Skeletal muscle satellite cell (primary cell): Measurements from ENCODE around the gene DGKQ.
"Not testable (repeated sequence)": the region's sequence is repeated elsewhere in the genome, so short reads cannot be mapped to it uniquely, and the experiment has no call there.

Experiments used
- H3K27me3 ChIP-seq: 2 replicates; pipeline ENCODE4 v1.7.0; 2013; ENCODE audit warnings: low read length; ENCODE audit not compliant: control insufficient read depth, insufficient read depth
- H3K36me3 ChIP-seq: 2 replicates; pipeline ENCODE4 v1.7.0; 2013; ENCODE audit warnings: mild to moderate bottlenecking, control low read depth, low read length; ENCODE audit not compliant: insufficient read depth
- H3K4me1 ChIP-seq: 2 replicates; pipeline ENCODE4 v1.7.0; 2013; ENCODE audit warnings: low read length; ENCODE audit not compliant: control insufficient read depth, insufficient read depth
- H3K4me2 ChIP-seq: 2 replicates; pipeline ENCODE4 v1.7.0; 2013; ENCODE audit warnings: mild to moderate bottlenecking, low read length
- H3K4me3 ChIP-seq: 2 replicates; pipeline ENCODE4 v1.7.0; 2013; ENCODE audit warnings: low read length
- H3K9ac ChIP-seq: 2 replicates; pipeline ENCODE4 v1.7.0; 2013; ENCODE audit warnings: mild to moderate bottlenecking, low read depth, low read length, moderate library complexity
- H3K9me3 ChIP-seq: replicated peaks from 2 replicates; pipeline ENCODE4 v1.7.0; 2013; ENCODE audit warnings: mild to moderate bottlenecking, control low read depth, low read length

The DGKQ gene

DNA sequence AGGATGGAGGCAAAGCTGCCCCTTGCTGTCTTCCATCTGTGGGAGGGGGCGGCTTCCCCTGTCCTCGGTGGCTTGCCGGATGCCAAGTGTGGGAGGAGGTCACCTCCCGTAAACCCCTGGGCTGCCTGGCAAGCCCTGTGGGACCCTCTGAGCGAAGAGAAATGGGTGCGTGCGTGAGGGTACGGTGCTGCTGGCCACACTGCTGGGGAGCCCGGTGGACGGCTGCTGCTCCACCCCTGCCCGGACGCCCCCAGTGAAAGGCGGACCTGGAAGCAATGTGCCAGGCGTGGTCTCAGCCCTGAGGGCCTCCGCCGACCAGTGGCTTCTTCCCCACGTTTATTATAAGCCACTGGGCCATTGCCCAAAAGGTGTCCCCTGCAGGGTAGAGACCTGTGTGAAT, 8.9 kb upstream of the DGKQ start:
- H3K4me3 ChIP-seq, result no peak overlapping the region
- H3K36me3 ChIP-seq, result no peaks in the 10 kb centered on the region
- no peaks in the 10 kb centered on the region for H3K27me3 ChIP-seq
- H3K4me1 ChIP-seq, result peaks cover 21% of the 10 kb centered on the region
- H3K4me2 ChIP-seq, result no peak overlapping the region
- no peaks in the 10 kb centered on the region for H3K9me3 ChIP-seq
- H3K9ac ChIP-seq, result no peak overlapping the region

DNA sequence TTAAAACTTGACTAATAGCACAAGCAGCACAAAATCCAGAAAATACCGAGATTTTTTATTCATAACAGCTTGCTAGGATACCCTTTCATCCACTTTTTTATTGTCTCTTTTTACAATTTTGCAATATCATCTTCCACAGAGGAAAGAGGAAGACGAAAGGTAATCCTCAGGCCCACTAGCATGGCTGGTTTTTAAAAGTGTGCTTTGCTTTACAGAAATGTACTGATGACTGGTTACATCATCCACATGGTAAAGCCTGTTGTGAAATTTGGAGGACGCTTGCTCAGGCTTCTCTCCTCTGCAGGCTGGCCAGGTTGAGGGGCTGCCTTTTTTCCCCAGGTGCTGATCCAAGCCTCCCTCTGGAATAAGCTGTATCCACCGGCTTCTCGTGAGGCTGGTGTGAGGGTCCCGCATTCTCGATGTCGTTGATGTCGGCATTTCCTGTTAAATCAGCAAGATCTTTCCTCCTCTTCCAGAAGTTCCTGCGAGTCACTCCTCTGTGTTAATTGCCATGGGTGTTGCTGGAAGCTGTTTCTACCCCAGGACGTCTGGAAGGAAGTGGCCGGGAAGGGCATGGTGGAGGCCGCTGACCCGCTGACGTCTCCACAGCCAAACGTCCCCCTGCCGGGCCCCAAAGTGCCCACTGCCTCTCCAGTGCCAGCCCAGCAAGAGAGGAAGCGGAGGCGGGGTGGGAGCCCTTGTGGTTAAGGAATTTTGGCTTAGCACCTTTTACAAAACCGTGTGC, 5.8 kb upstream of the DGKQ start:
- no peak overlapping the region for H3K9ac ChIP-seq
- peaks cover 9% of the 10 kb centered on the region for H3K4me1 ChIP-seq
- H3K4me3 ChIP-seq, result no peak overlapping the region
- no peaks in the 10 kb centered on the region for H3K27me3 ChIP-seq
- no peaks in the 10 kb centered on the region for H3K9me3 ChIP-seq
- peak overlapping the region; percentile 34 for H3K4me2 ChIP-seq
- H3K36me3 ChIP-seq, result no peaks in the 10 kb centered on the region

DNA sequence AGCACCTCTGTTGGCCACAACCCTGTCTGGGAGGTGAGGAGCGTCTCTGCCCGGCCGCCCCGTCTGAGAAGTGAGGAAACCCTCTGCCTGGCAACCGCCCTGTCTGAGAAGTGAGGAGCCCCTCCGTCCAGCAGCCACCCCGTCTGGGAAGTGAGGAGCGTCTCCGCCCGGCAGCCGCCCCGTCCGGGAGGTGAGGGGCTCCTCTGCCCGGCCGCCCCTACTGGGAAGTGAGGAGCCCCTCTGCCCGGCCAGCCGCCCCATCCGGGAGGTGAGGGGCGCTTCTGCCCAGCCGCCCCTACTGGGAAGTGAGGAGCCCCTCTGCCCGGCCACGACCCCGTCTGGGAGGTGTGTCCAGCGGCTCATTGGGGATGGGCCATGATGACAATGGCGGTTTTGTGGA, 2.6 kb upstream of the DGKQ start:
- H3K4me2 ChIP-seq, H3K36me3 ChIP-seq, H3K9me3 ChIP-seq, H3K4me3 ChIP-seq, H3K9ac ChIP-seq, H3K27me3 ChIP-seq: not testable (repeated sequence)
- H3K4me1 ChIP-seq, result peaks cover 27% of the 10 kb centered on the region

DNA sequence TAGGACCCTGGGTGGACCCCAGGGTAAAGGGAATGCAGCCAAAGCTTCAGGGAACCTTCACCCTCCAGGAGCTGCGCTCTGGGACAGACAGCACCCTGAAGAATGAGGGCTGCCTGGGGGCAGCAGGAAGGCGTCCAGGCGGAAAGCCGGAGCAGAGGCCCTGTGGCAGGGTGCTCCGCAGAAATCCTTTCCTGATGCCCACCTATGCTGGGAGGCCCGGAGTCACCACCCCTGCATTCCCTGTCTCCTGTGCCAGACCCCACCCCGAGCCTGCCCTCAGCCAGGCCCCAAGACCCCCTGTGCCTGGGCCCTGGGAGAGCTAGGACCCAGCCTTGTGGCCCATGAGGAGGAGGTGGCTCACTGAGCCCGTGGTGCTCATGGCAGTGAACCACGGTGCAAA, 1.3 kb upstream of the DGKQ start:
- H3K9me3 ChIP-seq, result no peaks in the 10 kb centered on the region
- peaks cover 27% of the 10 kb centered on the region for H3K4me1 ChIP-seq
- H3K9ac ChIP-seq, result no peak overlapping the region

DNA sequence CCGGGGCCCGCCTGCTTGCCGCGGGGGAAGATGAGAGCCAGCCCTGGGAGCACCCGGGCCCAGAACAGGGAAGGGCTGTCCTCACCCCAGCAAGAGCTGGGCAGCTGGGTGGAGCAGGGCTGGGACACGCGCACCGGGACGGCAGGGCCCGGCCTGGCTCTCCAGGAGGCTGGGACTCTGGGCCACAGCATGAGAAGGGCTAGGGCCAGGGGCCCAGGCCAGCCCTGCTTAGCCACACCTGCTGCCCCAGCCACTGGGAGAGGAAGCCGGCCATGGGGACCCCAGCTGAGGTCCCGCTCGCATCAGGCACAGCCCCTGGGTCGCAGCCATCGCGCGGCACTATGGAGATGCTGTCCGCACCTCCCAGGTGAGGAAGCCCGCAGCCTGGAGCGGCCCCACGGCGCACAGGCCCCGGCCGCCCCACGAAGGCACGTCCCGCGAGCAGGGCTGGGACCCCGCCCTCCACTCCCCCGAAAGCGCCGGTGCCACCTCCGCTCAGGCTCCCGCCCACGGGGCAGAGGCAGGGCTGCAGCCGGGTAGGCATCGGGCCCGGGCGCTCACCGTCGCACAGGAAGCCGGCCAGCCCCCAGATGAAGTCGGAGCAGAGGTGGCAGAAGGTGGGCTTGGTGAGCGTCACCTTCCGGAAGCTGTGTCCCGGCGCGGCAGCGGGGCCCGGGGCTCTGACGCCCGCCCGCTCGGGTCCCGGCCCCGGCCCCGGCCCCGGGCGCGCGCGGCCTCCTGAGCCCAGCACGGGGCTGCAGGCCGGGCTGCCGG, 531 bp downstream of the DGKQ start:
- H3K4me3 ChIP-seq, result peak overlapping the region; percentile 92
- no peaks in the 10 kb centered on the region for H3K9me3 ChIP-seq
- no peaks in the 10 kb centered on the region for H3K27me3 ChIP-seq
- peak overlapping the region; percentile 99 for H3K4me2 ChIP-seq
- H3K4me1 ChIP-seq, result peaks cover 18% of the 10 kb centered on the region
- peak overlapping the region; percentile 83 for H3K9ac ChIP-seq
- H3K36me3 ChIP-seq, result no peaks in the 10 kb centered on the region

More for the DNA sequence above, 1.3 kb upstream of the DGKQ start:
- Histone ChIP-seq H3K4me3 (no peak overlapping the region), H3K27me3 (no peaks in the 10 kb centered on the region), H3K36me3 (no peaks in the 10 kb centered on the region), H3K4me2 (no peak overlapping the region)

DNA sequence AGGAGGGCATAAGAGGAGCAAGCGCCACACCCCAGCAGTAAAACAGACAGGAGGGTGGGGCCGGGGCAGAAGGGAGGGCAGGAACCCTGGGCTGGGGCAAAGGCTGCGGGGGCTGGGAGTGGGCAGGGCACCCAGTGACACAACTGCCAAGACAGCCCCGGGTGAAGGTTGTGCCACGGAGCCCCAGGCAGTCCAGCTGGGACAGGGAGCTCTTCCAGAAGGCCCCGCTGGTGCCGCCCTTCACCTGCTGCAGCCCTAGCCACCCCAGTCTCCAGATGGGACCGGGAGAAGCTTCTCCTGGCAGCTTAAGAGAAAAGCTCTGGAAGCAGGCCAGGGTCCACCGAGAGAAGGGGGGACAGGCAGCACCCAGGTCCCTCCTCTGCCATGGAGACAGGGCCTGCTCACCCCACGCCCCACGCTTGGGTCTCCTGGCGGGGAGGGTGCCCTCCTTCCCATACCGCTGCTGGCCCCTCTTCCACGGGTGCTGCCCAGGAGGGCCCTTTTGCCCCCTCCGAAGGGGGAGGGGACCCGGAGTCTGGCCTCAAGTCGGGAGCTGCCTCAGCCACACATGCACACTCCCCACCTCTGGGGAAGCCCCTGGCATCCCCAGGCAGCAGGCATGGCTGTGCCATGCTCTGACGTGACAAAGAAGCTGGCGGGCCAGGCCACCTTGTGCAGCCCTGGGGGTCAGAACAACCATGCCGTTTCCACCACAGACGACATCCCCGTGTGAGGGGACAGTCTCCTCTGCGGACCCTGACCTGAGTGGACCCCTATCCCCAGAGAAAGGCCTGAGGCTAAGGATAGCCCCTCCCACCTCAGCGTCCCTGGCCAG, 1.5 kb downstream of the DGKQ start:
- H3K36me3 ChIP-seq, result no peaks in the 10 kb centered on the region
- no peaks in the 10 kb centered on the region for H3K9me3 ChIP-seq
- H3K4me1 ChIP-seq, result peaks cover 18% of the 10 kb centered on the region
- H3K4me2 ChIP-seq, result peak overlapping the region; percentile 99
- no peaks in the 10 kb centered on the region for H3K27me3 ChIP-seq
- H3K9ac ChIP-seq, result peak overlapping the region; percentile 83
- peak overlapping the region; percentile 92 for H3K4me3 ChIP-seq

DNA sequence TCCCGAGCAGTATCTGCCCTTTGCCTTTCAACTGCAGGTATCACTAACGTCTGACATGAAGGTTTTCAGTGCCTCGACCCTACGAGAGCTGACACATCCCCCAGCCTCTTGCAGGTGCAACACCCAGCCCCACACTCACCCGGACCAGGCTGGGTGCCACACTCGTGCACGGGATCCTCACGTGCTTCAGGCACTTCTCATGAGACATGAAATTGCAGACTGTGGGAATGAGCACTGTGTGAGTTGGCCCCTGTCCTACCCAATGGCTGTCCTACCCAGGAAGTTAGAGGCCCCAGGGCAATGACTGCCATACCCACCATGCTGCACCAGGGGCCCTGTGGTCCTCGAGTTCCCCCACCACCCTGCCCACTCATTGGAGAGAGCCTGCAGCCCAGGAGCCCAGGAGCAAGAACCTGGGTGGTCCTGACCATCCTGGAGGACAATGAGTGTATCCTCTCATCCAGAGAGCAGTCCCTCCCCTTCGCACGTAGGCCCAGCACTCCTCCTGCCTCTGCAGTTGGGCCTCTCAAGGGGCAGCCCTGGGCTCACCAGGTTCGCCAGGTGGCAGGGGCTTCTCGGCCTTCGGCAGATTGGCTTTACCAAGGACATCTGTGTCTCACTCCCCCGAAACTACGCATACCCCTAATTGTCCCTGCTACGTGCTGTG, 2.4 kb downstream of the DGKQ start:
- Histone ChIP-seq H3K4me2 (no peak overlapping the region), H3K4me3 (no peak overlapping the region), H3K27me3 (no peaks in the 10 kb centered on the region), H3K9me3 (no peaks in the 10 kb centered on the region), H3K36me3 (peaks cover 3% of the 10 kb centered on the region), H3K9ac (no peak overlapping the region), H3K4me1 (peaks cover 18% of the 10 kb centered on the region)

DNA sequence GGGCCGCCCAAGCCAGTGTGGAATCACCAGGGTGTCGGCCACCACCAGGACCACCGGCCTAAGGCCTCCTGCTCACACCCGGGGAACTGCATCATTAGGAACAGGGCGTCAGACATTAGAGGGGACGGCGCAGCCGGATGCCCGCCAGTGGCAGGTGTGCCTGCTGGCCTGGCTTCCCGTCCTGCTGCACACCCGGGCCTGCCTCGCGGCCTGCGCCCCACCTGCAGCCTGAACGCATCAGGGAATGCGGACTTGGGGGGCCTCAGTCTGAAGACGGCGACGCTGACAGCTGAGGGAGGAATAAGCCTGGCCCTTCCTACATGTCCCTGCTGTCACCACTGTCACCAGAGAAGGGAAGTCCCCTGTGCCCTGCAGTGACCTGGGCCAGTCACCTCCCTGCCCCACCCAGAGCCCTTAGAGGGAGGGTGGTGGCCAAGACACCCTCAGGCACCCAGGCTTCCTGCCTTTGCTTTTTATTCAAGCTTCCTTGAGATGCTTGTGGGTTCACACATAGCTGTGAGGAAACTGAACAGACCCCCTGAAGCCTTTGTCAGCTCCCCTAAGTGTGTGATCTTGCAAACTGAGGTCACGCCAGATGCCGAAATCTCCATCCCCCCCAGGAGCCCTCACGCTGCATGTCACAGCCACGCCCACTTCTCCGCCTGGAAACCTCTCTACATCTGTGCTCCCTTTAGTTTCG, 3.2 kb downstream of the DGKQ start:
- H3K9me3 ChIP-seq, result no peaks in the 10 kb centered on the region
- H3K27me3 ChIP-seq, result no peaks in the 10 kb centered on the region
- H3K4me3 ChIP-seq, result no peak overlapping the region
- H3K9ac ChIP-seq, result no peak overlapping the region
- peaks cover 18% of the 10 kb centered on the region for H3K4me1 ChIP-seq
- peaks cover 9% of the 10 kb centered on the region for H3K36me3 ChIP-seq
- no peak overlapping the region for H3K4me2 ChIP-seq

DNA sequence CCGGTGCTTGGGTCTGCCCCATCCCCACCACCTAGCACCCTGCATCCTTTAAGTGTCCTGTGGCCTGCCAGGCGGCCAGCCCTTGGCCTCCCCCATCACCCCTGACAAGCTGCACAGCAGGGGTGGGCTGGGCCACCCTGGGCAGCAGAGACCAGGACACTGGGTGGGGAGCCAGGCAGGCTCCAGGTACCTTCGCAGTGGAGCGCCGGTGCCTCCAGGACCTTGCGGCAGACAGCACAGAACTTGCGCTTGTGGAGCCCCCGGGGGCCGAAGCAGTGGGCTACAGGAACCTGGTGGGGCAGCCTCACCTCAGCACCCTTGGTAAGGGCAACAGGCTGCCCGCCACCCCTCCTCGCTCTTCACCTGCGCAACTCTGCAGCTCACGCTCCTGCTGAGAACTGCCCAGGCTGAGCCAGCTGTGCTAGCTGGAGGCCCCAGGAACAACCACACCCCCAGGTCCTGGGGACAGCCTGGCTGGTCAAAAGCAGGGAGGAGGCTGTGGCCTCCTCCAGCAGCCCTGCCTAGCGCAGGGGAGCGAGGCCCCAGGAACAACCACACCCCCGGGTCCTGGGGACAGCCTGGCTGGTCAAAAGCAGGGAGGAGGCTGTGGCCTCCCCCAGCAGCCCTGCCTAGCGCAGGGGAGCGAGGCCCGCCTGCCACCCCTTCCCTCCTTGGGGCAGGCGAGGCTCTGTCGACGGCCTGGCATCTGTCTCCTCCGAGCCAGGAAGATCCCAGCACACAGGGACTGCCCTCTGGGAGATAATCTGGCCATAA, 4.6 kb downstream of the DGKQ start:
- H3K4me3 ChIP-seq, result no peak overlapping the region
- H3K27me3 ChIP-seq, result no peaks in the 10 kb centered on the region

DNA sequence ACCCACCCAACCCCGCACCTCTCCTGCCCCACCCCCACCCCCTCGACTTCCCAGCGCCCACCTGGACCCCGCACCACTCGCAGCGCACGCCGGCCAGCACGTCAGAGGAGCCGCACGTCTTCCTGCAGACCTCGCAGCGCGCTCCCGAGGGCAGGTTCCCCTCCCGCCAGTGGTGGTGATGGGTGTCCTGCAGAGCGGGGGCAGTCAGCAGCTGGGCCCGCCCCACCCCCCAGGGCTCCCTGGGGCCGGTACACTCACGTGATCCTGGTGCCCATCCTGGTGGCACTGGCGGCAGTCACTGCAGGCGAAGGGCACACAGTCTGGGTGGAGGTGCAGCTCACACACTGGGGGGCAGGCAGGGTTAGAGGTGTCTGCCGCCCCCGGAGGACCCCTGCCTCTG, 5.1 kb downstream of the DGKQ start:
- H3K36me3 ChIP-seq, result peaks cover 19% of the 10 kb centered on the region
- H3K9me3 ChIP-seq, result no peaks in the 10 kb centered on the region
- no peak overlapping the region for H3K4me3 ChIP-seq
- peaks cover 13% of the 10 kb centered on the region for H3K4me1 ChIP-seq
- H3K9ac ChIP-seq, result no peak overlapping the region
- H3K4me2 ChIP-seq, result no peak overlapping the region
- no peaks in the 10 kb centered on the region for H3K27me3 ChIP-seq

More for the DNA sequence above, 4.6 kb downstream of the DGKQ start:
- H3K4me1 ChIP-seq, result peaks cover 15% of the 10 kb centered on the region
- H3K9me3 ChIP-seq, result no peaks in the 10 kb centered on the region
- H3K36me3 ChIP-seq, result peaks cover 18% of the 10 kb centered on the region
- no peak overlapping the region for H3K9ac ChIP-seq
- H3K4me2 ChIP-seq, result no peak overlapping the region
